IMR-90 (cell line): ENCODE data around the gene RCC1. TPM values are rescaled to one million over a fixed set of nuclear protein-coding genes. Genes with fewer than 3 reads are reported as not detected.
"Not testable (repeated sequence)": the region's sequence is repeated elsewhere in the genome, so short reads cannot be mapped to it uniquely, and the experiment has no call there.

ENCODE experiments used
- ATAC-seq: fragments of 200-7000 bp; cut with Tn5 transposase; 2 replicates; pipeline ENCODE4 v1.9.1; 2020; ENCODE audit warnings: low read depth, mild to moderate bottlenecking, moderate library complexity
- BruUV-seq: library from RNA; stranded (reverse); fragments of 400-500 nt; replicated peaks from 2 replicates; lab custom pipeline; 2021; lab: Mats Ljungman, UMichigan
- CTCF ChIA-PET: fragments of 300-600 bp; formaldehyde crosslinking; extraction: SDS; loops from one replicate; lab custom pipeline; 2021; ENCODE audit warnings: antibody characterized with exemption; lab: Yijun Ruan, JAX
- POLR2A ChIA-PET: fragments of 300-600 bp; sonication (Branson Sonifier 250); formaldehyde crosslinking; loops from one replicate; lab custom pipeline; 2022; ENCODE audit warnings: antibody characterized with exemption; ENCODE audit not compliant: unreplicated experiment; lab: Charles Lee
- DNase-seq: peaks from one replicate; pipeline ENCODE4 v3.0.0; 2013
- H2AFZ ChIP-seq: replicated peaks from 2 replicates; pipeline ENCODE3; 2013; ENCODE audit warnings: low read length, mild to moderate bottlenecking; ENCODE audit not compliant: poor library complexity
- H2AK5ac ChIP-seq: 2 replicates; pipeline ENCODE4 v1.6.1; 2013; ENCODE audit warnings: low read depth, low read length, inconsistent platforms
- H2AK9ac ChIP-seq: replicated peaks from 2 replicates; pipeline ENCODE3; 2013; ENCODE audit warnings: mild to moderate bottlenecking, low read depth, low read length, moderate library complexity; ENCODE audit not compliant: poor library complexity
- H2BK120ac ChIP-seq: 2 replicates; pipeline ENCODE4 v1.6.1; 2013; ENCODE audit warnings: low read depth, low read length, inconsistent platforms
- H2BK15ac ChIP-seq: 3 replicates; pipeline ENCODE4 v1.6.1; 2013; ENCODE audit warnings: low read depth, low read length, inconsistent platforms
- H2BK20ac ChIP-seq: 2 replicates; pipeline ENCODE4 v1.6.1; 2013; ENCODE audit warnings: low read depth, mild to moderate bottlenecking, inconsistent platforms, low read length, moderate library complexity
- H2BK5ac ChIP-seq: 2 replicates; pipeline ENCODE4 v1.6.1; 2013; ENCODE audit warnings: mild to moderate bottlenecking, low read depth, low read length, inconsistent platforms; ENCODE audit not compliant: poor library complexity, severe bottlenecking
- H3K14ac ChIP-seq: replicated peaks from 2 replicates; pipeline ENCODE4 v1.6.1; 2013; ENCODE audit warnings: low read depth, low read length, inconsistent platforms
- H3K18ac ChIP-seq: 2 replicates; pipeline ENCODE4 v1.6.1; 2013; ENCODE audit warnings: low read depth, low read length, control low read depth
- H3K23ac ChIP-seq: 2 replicates; pipeline ENCODE4 v1.6.1; 2013; ENCODE audit warnings: low read depth, low read length, inconsistent platforms
- H3K27ac ChIP-seq: 2 replicates; pipeline ENCODE4 v1.5.1; 2013; ENCODE audit warnings: mild to moderate bottlenecking, control low read depth, low read length; ENCODE audit not compliant: insufficient read depth
- H3K27me3 ChIP-seq: 2 replicates; pipeline ENCODE4 v1.6.1; 2013; ENCODE audit warnings: low read length; ENCODE audit not compliant: control insufficient read depth, insufficient read depth
- H3K36me3 ChIP-seq: 2 replicates; pipeline ENCODE4 v1.6.1; 2013; ENCODE audit warnings: low read length, mixed read lengths; ENCODE audit not compliant: control insufficient read depth, insufficient read depth
- H3K4ac ChIP-seq: 2 replicates; pipeline ENCODE4 v1.6.1; 2013; ENCODE audit warnings: low read depth, low read length, inconsistent platforms
- H3K4me1 ChIP-seq: 2 replicates; pipeline ENCODE4 v1.6.1; 2013; ENCODE audit warnings: low read length, mixed read lengths; ENCODE audit not compliant: control insufficient read depth, insufficient read depth
- H3K4me2 ChIP-seq: 2 replicates; pipeline ENCODE4 v1.6.1; 2013; ENCODE audit warnings: low read depth, mild to moderate bottlenecking, control low read depth, low read length, moderate library complexity
- H3K4me3 ChIP-seq: 2 replicates; pipeline ENCODE4 v1.5.1; 2013; ENCODE audit warnings: low read depth, mild to moderate bottlenecking, control low read depth, low read length, moderate library complexity; ENCODE audit not compliant: insufficient read depth
- H3K56ac ChIP-seq: 2 replicates; pipeline ENCODE4 v1.6.1; 2013; ENCODE audit warnings: low read length, inconsistent platforms; ENCODE audit not compliant: insufficient read depth; ENCODE audit errors: extremely low read depth
- H3K79me1 ChIP-seq, 2 experiments: 2 replicates each; pipeline ENCODE4 v1.6.1; 2013; ENCODE audit warnings: low read length in 2 of 2, inconsistent platforms in 1 of 2, low read depth in 1 of 2
- H3K9ac ChIP-seq: 2 replicates; pipeline ENCODE4 v1.6.1; 2013; ENCODE audit warnings: low read depth, low read length, control low read depth
- H3K9me1 ChIP-seq: 2 replicates; pipeline ENCODE4 v1.6.1; 2013; ENCODE audit warnings: low read length, inconsistent platforms; ENCODE audit not compliant: insufficient read depth
- H3K9me3 ChIP-seq: 2 replicates; pipeline ENCODE4 v1.6.1; 2013; ENCODE audit warnings: low read length; ENCODE audit not compliant: control insufficient read depth, insufficient read depth
- H4K20me1 ChIP-seq: 2 replicates; pipeline ENCODE4 v1.6.1; 2013; ENCODE audit warnings: low read length, inconsistent platforms; ENCODE audit not compliant: insufficient read depth
- H4K5ac ChIP-seq: 2 replicates; pipeline ENCODE4 v1.6.1; 2013; ENCODE audit warnings: mild to moderate bottlenecking, low read depth, low read length, control low read depth
- H4K8ac ChIP-seq, 2 experiments: 2 replicates each; pipeline ENCODE4 v1.6.1; 2013; ENCODE audit warnings: low read depth in 2 of 2, low read length in 2 of 2, control low read depth in 1 of 2, inconsistent platforms in 1 of 2
- H4K91ac ChIP-seq: 2 replicates; pipeline ENCODE4 v1.6.1; 2013; ENCODE audit warnings: low read depth, low read length, inconsistent platforms; ENCODE audit not compliant: insufficient read depth
- BHLHE40 ChIP-seq: fragments of 150-350 bp; IDR thresholded peaks from 2 replicates; pipeline ENCODE4 v1.6.1; 2016; ENCODE audit warnings: mild to moderate bottlenecking, low read depth, low read length
- CEBPB ChIP-seq: IDR thresholded peaks from 2 replicates; pipeline ENCODE4 v1.6.1; 2012; ENCODE audit warnings: low read depth, low read length, improper control_type of control experiment
- CHD1 ChIP-seq: IDR thresholded peaks from 2 replicates; pipeline ENCODE4 v1.6.1; 2012; ENCODE audit warnings: low read depth, low read length, improper control_type of control experiment
- FOS ChIP-seq: fragments of 150-350 bp; IDR thresholded peaks from 2 replicates; pipeline ENCODE4 v1.6.1; 2016; ENCODE audit warnings: low read depth, low read length
- MAFK ChIP-seq: IDR thresholded peaks from 2 replicates; pipeline ENCODE4 v1.6.1; 2012; ENCODE audit warnings: low read depth, low read length, improper control_type of control experiment
- RAD21 ChIP-seq: IDR thresholded peaks from 2 replicates; pipeline ENCODE4 v1.6.1; 2012; ENCODE audit warnings: low read length, improper control_type of control experiment
- WGBS, 2 experiments: methylation state at CpG; one replicate each; pipeline versions ENCODE4 v1.1.5 to v1.1.7; 2013; ENCODE audit warnings: missing lambda C conversion rate in 2 of 2; ENCODE audit not compliant: insufficient read length in 1 of 2; ENCODE audit errors: extremely low coverage in 2 of 2; 5-methylcytosine and 5-hydroxymethylcytosine counted together
- dilution Hi-C: fragments of 300-500 bp; cut with HindIII; formaldehyde crosslinking; loops from one replicate; pipeline ENCODE4 v1.14.3; 2018; ENCODE audit warnings: low sequenced_read_pairs; ENCODE audit not compliant: unreplicated experiment
- in situ Hi-C: fragments of 300-500 bp; cut with MboI; formaldehyde crosslinking; loops from 3 replicates; pipeline ENCODE4 v1.14.3; 2019; ENCODE audit warnings: low sequenced_read_pairs, inconsistent platforms, mixed read lengths
- intact Hi-C: fragments of 100-400 bp; cut with micrococcal nuclease; formaldehyde crosslinking; loops from 2 replicates; pipeline ENCODE4 v1.10.0; 2022
- polyA plus RNA-seq, 3 experiments: library from polyadenylated mRNA; depleted of rRNA; stranded (reverse); fragments of >200 nt; gene quantifications; 2 replicates each; pipeline ENCODE4 v1.2.3, GENCODE V29; 2012; ENCODE audit warnings: low replicate concordance in 1 of 3
- total RNA-seq: library from RNA; depleted of rRNA; stranded (reverse); fragments of >200 nt; gene quantifications from 2 replicates; pipeline ENCODE4 v1.2.3, GENCODE V29; 2012
- TF ChIP-seq, protein P1 (sequence below): fragments of 150-350 bp; IDR thresholded peaks from 2 replicates; pipeline ENCODE4 v1.6.1; 2016; ENCODE audit warnings: low read depth, mild to moderate bottlenecking, low read length, moderate library complexity, borderline replicate concordance

Gene RCC1
- total and polyA plus RNA-seq, 2 of the 4 experiments (the other 2 are of a cell fraction) = 33.2 to 43.9 TPM

DNA sequence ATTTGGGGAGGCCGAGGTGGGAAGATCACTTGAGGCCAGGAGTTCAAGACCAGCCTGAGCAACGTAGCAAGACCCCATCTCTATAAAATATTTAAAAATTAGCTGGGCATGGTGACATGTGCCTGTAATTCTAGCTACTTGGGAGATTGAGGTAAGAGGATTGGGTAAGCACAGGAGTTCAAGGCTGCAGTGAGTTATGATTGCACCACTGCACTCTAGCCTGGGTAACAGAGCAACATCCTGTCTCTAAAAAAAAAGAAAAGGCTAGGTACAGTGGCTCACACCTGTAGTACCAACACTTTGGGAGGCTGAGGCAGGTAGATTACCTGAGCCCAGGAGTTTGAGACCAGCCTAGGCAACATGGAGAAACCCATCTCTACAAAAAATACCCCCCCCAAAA lies 35.7 kb upstream of the RCC1 start:
- no peak for ATAC-seq
- no peak overlapping the region for H3K4ac ChIP-seq
- 0 out of 2 replicates have a peak, but pooled peaks cover 2% of the 10 kb centered on the region for H3K4me1 ChIP-seq
- H3K9me3 ChIP-seq = no peaks in the 10 kb centered on the region
- no peaks in the 10 kb centered on the region for H3K79me1 ChIP-seq
- BruUV-seq = no TSS peak
- no peak overlapping the region for H4K8ac ChIP-seq
- no peak overlapping the region for H2AK5ac ChIP-seq
- no peak overlapping the region for H3K27ac ChIP-seq
- H3K9ac ChIP-seq = no peak overlapping the region
- no peaks in the 10 kb centered on the region for H3K27me3 ChIP-seq
- in situ Hi-C loops (no loop called here), intact Hi-C loops (no loop called here), dilution Hi-C loops (no loop called here)
- H2AK9ac ChIP-seq = no peak overlapping the region
- no CpG with 5 or more reads among the region's 2 CpGs for WGBS, 2 experiments
- no peak for DNase-seq
- no peak overlapping the region for H3K23ac ChIP-seq
- no peaks in the 10 kb centered on the region for H4K20me1 ChIP-seq
- H3K4me2 ChIP-seq = no peak overlapping the region
- TF ChIP-seq CEBPB (no peak), MAFK (no peak), CHD1 (no peak), RAD21 (no peak), BHLHE40 (no peak), FOS (no peak)
- TF ChIP-seq, protein P1, sequence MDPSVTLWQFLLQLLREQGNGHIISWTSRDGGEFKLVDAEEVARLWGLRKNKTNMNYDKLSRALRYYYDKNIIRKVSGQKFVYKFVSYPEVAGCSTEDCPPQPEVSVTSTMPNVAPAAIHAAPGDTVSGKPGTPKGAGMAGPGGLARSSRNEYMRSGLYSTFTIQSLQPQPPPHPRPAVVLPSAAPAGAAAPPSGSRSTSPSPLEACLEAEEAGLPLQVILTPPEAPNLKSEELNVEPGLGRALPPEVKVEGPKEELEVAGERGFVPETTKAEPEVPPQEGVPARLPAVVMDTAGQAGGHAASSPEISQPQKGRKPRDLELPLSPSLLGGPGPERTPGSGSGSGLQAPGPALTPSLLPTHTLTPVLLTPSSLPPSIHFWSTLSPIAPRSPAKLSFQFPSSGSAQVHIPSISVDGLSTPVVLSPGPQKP = no peak
- no peak overlapping the region for H4K5ac ChIP-seq
- ChIA-PET CTCF (no interaction called here), POLR2A (no interaction called here)
- no peak overlapping the region for H3K56ac ChIP-seq
- no peak overlapping the region for H3K4me3 ChIP-seq
- peaks cover 20% of the 10 kb centered on the region for H3K36me3 ChIP-seq
- no peak overlapping the region for H2BK15ac ChIP-seq
- no peak overlapping the region for H3K14ac ChIP-seq
- H2BK120ac ChIP-seq = no peak overlapping the region
- no peak overlapping the region for H3K18ac ChIP-seq
- no peak overlapping the region for H4K91ac ChIP-seq
- H2BK5ac ChIP-seq = no peak overlapping the region
- H3K9me1 ChIP-seq = 0 out of 2 replicates have a peak, but pooled peaks cover 3% of the 10 kb centered on the region
- no peak overlapping the region for H2BK20ac ChIP-seq
- no peak overlapping the region for H2AFZ ChIP-seq

DNA sequence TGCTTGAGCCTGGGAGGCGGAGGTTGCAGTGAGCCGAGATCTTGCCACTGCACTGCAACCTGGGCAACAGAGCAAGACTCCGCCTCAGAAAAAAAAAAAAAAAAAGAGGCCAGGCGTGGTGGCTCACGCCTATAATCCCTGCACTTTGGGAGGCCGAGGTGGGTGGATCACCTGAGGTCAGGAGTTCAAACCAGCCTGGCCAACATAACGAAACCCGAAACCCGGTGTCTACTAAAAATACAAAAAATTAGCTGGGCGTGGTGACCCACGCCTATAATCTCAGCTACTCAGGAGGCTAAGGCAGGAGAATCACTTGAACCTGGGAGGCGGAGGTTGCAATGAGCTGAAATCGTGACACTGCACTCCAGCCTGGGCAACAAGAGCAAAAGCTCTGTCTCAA lies 26.3 kb upstream of the RCC1 start:
- H3K4ac ChIP-seq, H3K56ac ChIP-seq, H3K9me1 ChIP-seq, dilution Hi-C loops, H2BK5ac ChIP-seq, H3K4me3 ChIP-seq, H3K27me3 ChIP-seq, H3K79me1 ChIP-seq, H3K23ac ChIP-seq, CTCF ChIA-PET, H3K4me1 ChIP-seq, ATAC-seq, H4K8ac ChIP-seq, H2AFZ ChIP-seq, in situ Hi-C loops, H2AK9ac ChIP-seq, H3K4me2 ChIP-seq, H2BK20ac ChIP-seq, DNase-seq, H2BK120ac ChIP-seq, POLR2A ChIA-PET, H4K5ac ChIP-seq, H2AK5ac ChIP-seq, intact Hi-C loops, BruUV-seq, H3K9ac ChIP-seq, H2BK15ac ChIP-seq, H3K27ac ChIP-seq, H3K9me3 ChIP-seq, H3K14ac ChIP-seq, H4K91ac ChIP-seq, H4K20me1 ChIP-seq, H3K18ac ChIP-seq: not testable (repeated sequence)
- WGBS, 2 experiments = 100% methylated on average over 2 of the region's 13 CpGs; no CpG with 5 or more reads in 1 of the 2 experiments
- H3K36me3 ChIP-seq = peaks cover 44% of the 10 kb centered on the region
